A549 (cell line): ENCODE results near the gene MSL3B.

Experiments used
- ATAC-seq, 2 experiments: fragments of 200-7000 bp in 1 of 2; fragments of >200 bp in 1 of 2; cut with Nextera tagmentation in 1 of 2; cut with Tn5 transposase in 1 of 2; 3 replicates each; pipeline versions ENCODE4 v1.8.0 to v1.9.1; 2018 to 2020; ENCODE audit warnings: mild to moderate bottlenecking in 1 of 2, moderate library complexity in 1 of 2
- CTCF ChIA-PET: fragments of 300-600 bp; sonication (Branson Sonifier 250); formaldehyde crosslinking; extraction: SDS; loops from one replicate; lab custom pipeline; 2021; ENCODE audit warnings: antibody characterized with exemption, inconsistent platforms; lab: Yijun Ruan, JAX
- POLR2A ChIA-PET: fragments of 350-600 bp; formaldehyde crosslinking; extraction: SDS; loops from one replicate; lab custom pipeline; 2021; ENCODE audit warnings: antibody characterized with exemption, inconsistent platforms; lab: Yijun Ruan, JAX
- DNase-seq, 2 experiments: peaks; one replicate each; pipeline versions ENCODE4 v3.0.0 to v3.0.0-alpha.2; 2011 to 2016; ENCODE audit warnings: low read depth in 1 of 2, low spot score in 1 of 2
- FAIRE-seq: peaks from 2 replicates; lab custom pipeline; 2011; peaks lifted over from hg19 to GRCh38; lab: Jason Lieb, UNC
- H3K27ac ChIP-seq, 2 experiments: fragments of >200 bp; sonication (Bioruptor Twin); formaldehyde crosslinking; 3 replicates each; pipeline ENCODE4 v1.5.1; 2016 to 2017
- H3K4me1 ChIP-seq: fragments of >200 bp; sonication (Bioruptor Twin); formaldehyde crosslinking; 3 replicates; pipeline ENCODE4 v1.6.1; 2016
- H3K4me2 ChIP-seq: fragments of >200 bp; sonication (Bioruptor Twin); formaldehyde crosslinking; 3 replicates; pipeline ENCODE4 v1.6.1; 2016
- H3K4me3 ChIP-seq: fragments of >200 bp; sonication (Bioruptor Twin); formaldehyde crosslinking; 3 replicates; pipeline ENCODE4 v1.5.1; 2016
- H3K9me3 ChIP-seq: fragments of >200 bp; sonication (Bioruptor Twin); formaldehyde crosslinking; 3 replicates; pipeline ENCODE4 v1.6.1; 2016
- BCL3 ChIP-seq: fragments of >200 bp; sonication (Bioruptor Twin); formaldehyde crosslinking; IDR thresholded peaks from 3 replicates; pipeline ENCODE4 v1.6.1; 2016
- CBX2 ChIP-seq: fragments of 200-600 bp; sonication (generic); IDR thresholded peaks from 2 replicates; pipeline ENCODE4 v1.6.1; 2016; ENCODE audit warnings: low read depth, mild to moderate bottlenecking, borderline replicate concordance
- CHD2 ChIP-seq: fragments of 150-350 bp; IDR thresholded peaks from 2 replicates; pipeline ENCODE4 v1.6.1; 2014; ENCODE audit warnings: low read length; ENCODE audit not compliant: partially characterized antibody
- CHD4 ChIP-seq: fragments of 200-600 bp; sonication (generic); IDR thresholded peaks from 2 replicates; pipeline ENCODE4 v1.6.1; 2016; ENCODE audit warnings: antibody characterized with exemption, mild to moderate bottlenecking, borderline replicate concordance
- EHF ChIP-seq: fragments of 250-450 bp; sonication (Bioruptor Pico); IDR thresholded peaks from 2 replicates; pipeline ENCODE4 v1.5.0; 2020; ENCODE audit warnings: mild to moderate bottlenecking
- EHMT2 ChIP-seq: fragments of 200-600 bp; sonication (generic); IDR thresholded peaks from 2 replicates; pipeline ENCODE4 v1.6.1; 2016; ENCODE audit warnings: antibody characterized with exemption, low read depth, mild to moderate bottlenecking, moderate library complexity
- ELK1 ChIP-seq: fragments of 150-350 bp; IDR thresholded peaks from 2 replicates; pipeline ENCODE4 v1.6.1; 2014; ENCODE audit warnings: low read depth, mild to moderate bottlenecking, low read length
- ESRRA ChIP-seq: fragments of 150-350 bp; IDR thresholded peaks from 2 replicates; pipeline ENCODE4 v1.6.1; 2014; ENCODE audit warnings: mild to moderate bottlenecking, low read length, borderline replicate concordance
- FOSL2 ChIP-seq, 2 experiments: fragments of 450-650 bp in 1 of 2; fragments of >200 bp in 1 of 2; sonication (Bioruptor Twin) in 1 of 2; formaldehyde crosslinking; IDR thresholded peaks; 2 replicates each; pipeline versions ENCODE4 v1.5.0 to v1.6.1; 2016 to 2020; ENCODE audit warnings: mild to moderate bottlenecking in 1 of 2, moderate library complexity in 1 of 2
- GATA3 ChIP-seq: IDR thresholded peaks from 2 replicates; pipeline ENCODE4 v1.6.1; 2012; ENCODE audit warnings: borderline replicate concordance
- HEYL ChIP-seq: fragments of 250-450 bp; sonication (Bioruptor Pico); IDR thresholded peaks from 2 replicates; pipeline ENCODE4 v1.8.0; 2021; ENCODE audit warnings: mild to moderate bottlenecking, moderate library complexity
- HMGXB4 ChIP-seq: fragments of 250-450 bp; sonication (Bioruptor Pico); IDR thresholded peaks from 2 replicates; pipeline ENCODE4 v1.5.0; 2021; ENCODE audit warnings: mild to moderate bottlenecking, moderate library complexity, borderline replicate concordance
- HOXA7 ChIP-seq: fragments of 250-450 bp; sonication (Bioruptor Pico); IDR thresholded peaks from 2 replicates; pipeline ENCODE4 v1.5.0; 2020; ENCODE audit warnings: mild to moderate bottlenecking, moderate library complexity
- HOXB13 ChIP-seq: fragments of 250-450 bp; sonication (Bioruptor Pico); IDR thresholded peaks from 2 replicates; pipeline ENCODE4 v1.5.0; 2020; ENCODE audit warnings: low read depth, mild to moderate bottlenecking, moderate library complexity
- JUNB ChIP-seq: fragments of >200 bp; sonication (Bioruptor Twin); formaldehyde crosslinking; IDR thresholded peaks from 2 replicates; pipeline ENCODE4 v1.6.1; 2016
- KDM1A ChIP-seq: fragments of 200-600 bp; sonication (generic); IDR thresholded peaks from 2 replicates; pipeline ENCODE4 v1.6.1; 2016; ENCODE audit warnings: low read depth, mild to moderate bottlenecking
- KDM5A ChIP-seq: fragments of 200-600 bp; sonication (generic); IDR thresholded peaks from 2 replicates; pipeline ENCODE4 v1.6.1; 2016; ENCODE audit warnings: antibody characterized with exemption, mild to moderate bottlenecking
- MAFK ChIP-seq: fragments of 450-650 bp; IDR thresholded peaks from 2 replicates; pipeline ENCODE4 v1.6.1; 2014; ENCODE audit not compliant: partially characterized antibody
- MAX ChIP-seq: IDR thresholded peaks from 2 replicates; pipeline ENCODE4 v1.6.1; 2012
- NFE2L2 ChIP-seq: fragments of 150-350 bp; conservative IDR thresholded peaks from 2 replicates; pipeline ENCODE4 v1.6.1; 2014; ENCODE audit warnings: low read length
- NR3C1 ChIP-seq: fragments of >200 bp; sonication (Bioruptor Twin); formaldehyde crosslinking; IDR thresholded peaks from 3 replicates; pipeline ENCODE4 v1.6.1; 2017
- PHF8 ChIP-seq: fragments of 200-600 bp; sonication (generic); IDR thresholded peaks from 2 replicates; pipeline ENCODE4 v1.6.1; 2016; ENCODE audit warnings: low read depth, mild to moderate bottlenecking, antibody characterized with exemption, moderate library complexity, borderline replicate concordance
- POLR2A ChIP-seq: IDR thresholded peaks from 2 replicates; pipeline ENCODE4 v1.6.1; 2012; ENCODE audit warnings: mild to moderate bottlenecking, low read length
- RCOR1 ChIP-seq: fragments of 150-350 bp; IDR thresholded peaks from 2 replicates; pipeline ENCODE4 v1.6.1; 2014; ENCODE audit warnings: antibody characterized with exemption, low read length, low read depth
- TFCP2L1 ChIP-seq: fragments of 250-450 bp; sonication (Bioruptor Pico); IDR thresholded peaks from 2 replicates; pipeline ENCODE4 v1.5.0; 2021; ENCODE audit warnings: mild to moderate bottlenecking
- TP53 ChIP-seq: fragments of 250-450 bp; sonication (Bioruptor Pico); IDR thresholded peaks from 2 replicates; pipeline ENCODE4 v1.5.0; 2021; ENCODE audit warnings: mild to moderate bottlenecking, moderate library complexity
- ZC3H11A ChIP-seq: fragments of 450-650 bp; IDR thresholded peaks from 2 replicates; pipeline ENCODE4 v1.6.1; 2014; ENCODE audit warnings: antibody characterized with exemption, mild to moderate bottlenecking
- ZFP36 ChIP-seq: fragments of 450-650 bp; IDR thresholded peaks from 2 replicates; pipeline ENCODE4 v1.6.1; 2014; ENCODE audit warnings: borderline replicate concordance; ENCODE audit not compliant: partially characterized antibody
- WGBS: methylation state at CpG from one replicate; pipeline ENCODE4 v1.1.6; 2017; ENCODE audit errors: missing lambda C conversion rate; 5-methylcytosine and 5-hydroxymethylcytosine counted together
- TF ChIP-seq, protein P1 (sequence below): fragments of 450-650 bp; IDR thresholded peaks from 2 replicates; pipeline ENCODE4 v1.6.1; 2014; ENCODE audit warnings: antibody characterized with exemption
- TF ChIP-seq, protein P2 (sequence below): IDR thresholded peaks from 2 replicates; pipeline ENCODE4 v1.6.1; 2012; ENCODE audit warnings: low read depth, borderline replicate concordance

Gene MSL3B

DNA sequence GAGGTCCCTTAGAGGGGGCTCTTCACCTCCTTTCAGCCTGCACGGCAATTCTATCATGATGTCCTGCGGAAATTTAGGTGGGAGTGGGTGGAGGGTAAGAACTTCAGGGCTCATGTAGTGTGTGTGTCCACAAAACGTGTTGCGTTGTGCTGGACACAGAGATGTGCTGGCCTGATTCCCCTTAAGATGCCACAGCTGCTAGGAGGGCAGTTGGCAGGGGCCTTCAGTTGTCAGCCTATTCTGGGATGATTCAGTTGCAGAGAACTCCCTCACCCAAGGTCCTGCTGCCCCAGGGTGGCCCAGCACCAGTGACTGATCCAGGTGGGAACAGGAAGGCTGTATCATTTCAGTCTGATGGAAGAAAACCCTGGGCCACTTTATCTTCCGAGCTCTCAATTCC, 12.8 kb downstream of the MSL3B start:
- no peak for ATAC-seq
- peak overlapping the region; percentile 76 for H3K4me3 ChIP-seq
- TF ChIP-seq ZFP36: no peak
- TF ChIP-seq POLR2A: peak; percentile 53
- no peak for TF ChIP-seq HEYL (CRISPR knock-in tag)
- no peak for TF ChIP-seq ELK1
- TF ChIP-seq MAX: no peak
- no peak for TF ChIP-seq HOXB13 (CRISPR knock-in tag)
- peak; percentile 13; the same call in 1 of the 2 replicates for TF ChIP-seq HOXA7 (CRISPR knock-in tag)
- no peak for TF ChIP-seq CHD2
- no peak for TF ChIP-seq CBX2
- no peak for TF ChIP-seq JUNB
- TF ChIP-seq FOSL2 (IDR thresholded peaks at IDR 0.05): no peak
- TF ChIP-seq FOSL2 (CRISPR knock-in tag; IDR thresholded peaks at IDR 0.05): 0 out of 2 replicates have a peak, but pooled peaks have one; percentile 4
- no peak for TF ChIP-seq BCL3
- TF ChIP-seq KDM1A: no peak
- no peak for TF ChIP-seq HMGXB4 (CRISPR knock-in tag)
- no peak for TF ChIP-seq CHD4
- TF ChIP-seq, protein P1, sequence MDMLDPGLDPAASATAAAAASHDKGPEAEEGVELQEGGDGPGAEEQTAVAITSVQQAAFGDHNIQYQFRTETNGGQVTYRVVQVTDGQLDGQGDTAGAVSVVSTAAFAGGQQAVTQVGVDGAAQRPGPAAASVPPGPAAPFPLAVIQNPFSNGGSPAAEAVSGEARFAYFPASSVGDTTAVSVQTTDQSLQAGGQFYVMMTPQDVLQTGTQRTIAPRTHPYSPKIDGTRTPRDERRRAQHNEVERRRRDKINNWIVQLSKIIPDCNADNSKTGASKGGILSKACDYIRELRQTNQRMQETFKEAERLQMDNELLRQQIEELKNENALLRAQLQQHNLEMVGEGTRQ: no peak
- TF ChIP-seq, protein P2, sequence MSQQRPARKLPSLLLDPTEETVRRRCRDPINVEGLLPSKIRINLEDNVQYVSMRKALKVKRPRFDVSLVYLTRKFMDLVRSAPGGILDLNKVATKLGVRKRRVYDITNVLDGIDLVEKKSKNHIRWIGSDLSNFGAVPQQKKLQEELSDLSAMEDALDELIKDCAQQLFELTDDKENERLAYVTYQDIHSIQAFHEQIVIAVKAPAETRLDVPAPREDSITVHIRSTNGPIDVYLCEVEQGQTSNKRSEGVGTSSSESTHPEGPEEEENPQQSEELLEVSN: no peak
- no peak for TF ChIP-seq RCOR1
- no peak for TF ChIP-seq NFE2L2
- peak; percentile 79; the same call in 1 of the 2 replicates for TF ChIP-seq TP53 (CRISPR knock-in tag)
- no peak for TF ChIP-seq KDM5A
- no peak for TF ChIP-seq EHMT2
- TF ChIP-seq TFCP2L1 (CRISPR knock-in tag): no peak
- no peak for TF ChIP-seq GATA3
- TF ChIP-seq ESRRA: no peak
- no peak for TF ChIP-seq PHF8
- no peak for TF ChIP-seq ZC3H11A
- TF ChIP-seq EHF (CRISPR knock-in tag): no peak
- TF ChIP-seq MAFK: no peak
- TF ChIP-seq NR3C1: no peak
- POLR2A ChIA-PET: no interaction called here
- peak overlapping the region; percentile 81 to 97 for H3K27ac ChIP-seq
- H3K4me2 ChIP-seq: peak overlapping the region; percentile 77
- no peaks in the 10 kb centered on the region for H3K9me3 ChIP-seq
- DNase-seq: no peak
- H3K4me1 ChIP-seq: peaks cover 41% of the 10 kb centered on the region
- FAIRE-seq: no peak
- 89% methylated on average over 5 of the region's 5 CpGs for WGBS
- CTCF ChIA-PET: interaction anchor here (2.2 to 3.7 kb wide), 3 partner anchors 11 to 689 kb away, joined by 6 to 42 read pairs (median 31); partner anchors contain the start of gene MSL3B
